IMR-90 (cell line): Measurements from ENCODE around the gene EHBP1. TPM values are rescaled to one million over a fixed set of nuclear protein-coding genes. Genes with fewer than 3 reads are reported as not detected.
A peak's percentile ranks its signal among the peaks of the same experiment; 100 is the strongest.

Experiments
- ATAC-seq: fragments of 200-7000 bp; cut with Tn5 transposase; 2 replicates; pipeline ENCODE4 v1.9.1; 2020; ENCODE audit warnings: low read depth, mild to moderate bottlenecking, moderate library complexity
- BruUV-seq: library from RNA; stranded (reverse); fragments of 400-500 nt; replicated peaks from 2 replicates; lab custom pipeline; 2021; lab: Mats Ljungman, UMichigan
- CTCF ChIA-PET: fragments of 300-600 bp; formaldehyde crosslinking; extraction: SDS; loops from one replicate; lab custom pipeline; 2021; ENCODE audit warnings: antibody characterized with exemption; lab: Yijun Ruan, JAX
- POLR2A ChIA-PET: fragments of 300-600 bp; sonication (Branson Sonifier 250); formaldehyde crosslinking; loops from one replicate; lab custom pipeline; 2022; ENCODE audit warnings: antibody characterized with exemption; ENCODE audit not compliant: unreplicated experiment; lab: Charles Lee
- DNase-seq: peaks from one replicate; pipeline ENCODE4 v3.0.0; 2013
- H2AFZ ChIP-seq: replicated peaks from 2 replicates; pipeline ENCODE3; 2013; ENCODE audit warnings: low read length, mild to moderate bottlenecking; ENCODE audit not compliant: poor library complexity
- H2AK5ac ChIP-seq: 2 replicates; pipeline ENCODE4 v1.6.1; 2013; ENCODE audit warnings: low read depth, low read length, inconsistent platforms
- H2AK9ac ChIP-seq: replicated peaks from 2 replicates; pipeline ENCODE3; 2013; ENCODE audit warnings: mild to moderate bottlenecking, low read depth, low read length, moderate library complexity; ENCODE audit not compliant: poor library complexity
- H2BK120ac ChIP-seq: 2 replicates; pipeline ENCODE4 v1.6.1; 2013; ENCODE audit warnings: low read depth, low read length, inconsistent platforms
- H2BK15ac ChIP-seq: 3 replicates; pipeline ENCODE4 v1.6.1; 2013; ENCODE audit warnings: low read depth, low read length, inconsistent platforms
- H2BK20ac ChIP-seq: 2 replicates; pipeline ENCODE4 v1.6.1; 2013; ENCODE audit warnings: low read depth, mild to moderate bottlenecking, inconsistent platforms, low read length, moderate library complexity
- H2BK5ac ChIP-seq: 2 replicates; pipeline ENCODE4 v1.6.1; 2013; ENCODE audit warnings: mild to moderate bottlenecking, low read depth, low read length, inconsistent platforms; ENCODE audit not compliant: poor library complexity, severe bottlenecking
- H3K14ac ChIP-seq: replicated peaks from 2 replicates; pipeline ENCODE4 v1.6.1; 2013; ENCODE audit warnings: low read depth, low read length, inconsistent platforms
- H3K18ac ChIP-seq: 2 replicates; pipeline ENCODE4 v1.6.1; 2013; ENCODE audit warnings: low read depth, low read length, control low read depth
- H3K23ac ChIP-seq: 2 replicates; pipeline ENCODE4 v1.6.1; 2013; ENCODE audit warnings: low read depth, low read length, inconsistent platforms
- H3K27ac ChIP-seq: 2 replicates; pipeline ENCODE4 v1.5.1; 2013; ENCODE audit warnings: mild to moderate bottlenecking, control low read depth, low read length; ENCODE audit not compliant: insufficient read depth
- H3K27me3 ChIP-seq: 2 replicates; pipeline ENCODE4 v1.6.1; 2013; ENCODE audit warnings: low read length; ENCODE audit not compliant: control insufficient read depth, insufficient read depth
- H3K36me3 ChIP-seq: 2 replicates; pipeline ENCODE4 v1.6.1; 2013; ENCODE audit warnings: low read length, mixed read lengths; ENCODE audit not compliant: control insufficient read depth, insufficient read depth
- H3K4ac ChIP-seq: 2 replicates; pipeline ENCODE4 v1.6.1; 2013; ENCODE audit warnings: low read depth, low read length, inconsistent platforms
- H3K4me1 ChIP-seq: 2 replicates; pipeline ENCODE4 v1.6.1; 2013; ENCODE audit warnings: low read length, mixed read lengths; ENCODE audit not compliant: control insufficient read depth, insufficient read depth
- H3K4me2 ChIP-seq: 2 replicates; pipeline ENCODE4 v1.6.1; 2013; ENCODE audit warnings: low read depth, mild to moderate bottlenecking, control low read depth, low read length, moderate library complexity
- H3K4me3 ChIP-seq: 2 replicates; pipeline ENCODE4 v1.5.1; 2013; ENCODE audit warnings: low read depth, mild to moderate bottlenecking, control low read depth, low read length, moderate library complexity; ENCODE audit not compliant: insufficient read depth
- H3K56ac ChIP-seq: 2 replicates; pipeline ENCODE4 v1.6.1; 2013; ENCODE audit warnings: low read length, inconsistent platforms; ENCODE audit not compliant: insufficient read depth; ENCODE audit errors: extremely low read depth
- H3K79me1 ChIP-seq, 2 experiments: 2 replicates each; pipeline ENCODE4 v1.6.1; 2013; ENCODE audit warnings: low read length in 2 of 2, inconsistent platforms in 1 of 2, low read depth in 1 of 2
- H3K9ac ChIP-seq: 2 replicates; pipeline ENCODE4 v1.6.1; 2013; ENCODE audit warnings: low read depth, low read length, control low read depth
- H3K9me1 ChIP-seq: 2 replicates; pipeline ENCODE4 v1.6.1; 2013; ENCODE audit warnings: low read length, inconsistent platforms; ENCODE audit not compliant: insufficient read depth
- H3K9me3 ChIP-seq: 2 replicates; pipeline ENCODE4 v1.6.1; 2013; ENCODE audit warnings: low read length; ENCODE audit not compliant: control insufficient read depth, insufficient read depth
- H4K20me1 ChIP-seq: 2 replicates; pipeline ENCODE4 v1.6.1; 2013; ENCODE audit warnings: low read length, inconsistent platforms; ENCODE audit not compliant: insufficient read depth
- H4K5ac ChIP-seq: 2 replicates; pipeline ENCODE4 v1.6.1; 2013; ENCODE audit warnings: mild to moderate bottlenecking, low read depth, low read length, control low read depth
- H4K8ac ChIP-seq, 2 experiments: 2 replicates each; pipeline ENCODE4 v1.6.1; 2013; ENCODE audit warnings: low read depth in 2 of 2, low read length in 2 of 2, control low read depth in 1 of 2, inconsistent platforms in 1 of 2
- H4K91ac ChIP-seq: 2 replicates; pipeline ENCODE4 v1.6.1; 2013; ENCODE audit warnings: low read depth, low read length, inconsistent platforms; ENCODE audit not compliant: insufficient read depth
- ELK1 ChIP-seq: fragments of 150-350 bp; IDR thresholded peaks from 2 replicates; pipeline ENCODE4 v1.6.1; 2016; ENCODE audit warnings: low read depth, mild to moderate bottlenecking, low read length, moderate library complexity, borderline replicate concordance
- NFE2L2 ChIP-seq: fragments of 150-350 bp; IDR thresholded peaks from 2 replicates; pipeline ENCODE4 v1.6.1; 2016; ENCODE audit warnings: low read depth, mild to moderate bottlenecking, low read length
- WGBS, 2 experiments: methylation state at CpG; one replicate each; pipeline versions ENCODE4 v1.1.5 to v1.1.7; 2013; ENCODE audit warnings: missing lambda C conversion rate in 2 of 2; ENCODE audit not compliant: insufficient read length in 1 of 2; ENCODE audit errors: extremely low coverage in 2 of 2; 5-methylcytosine and 5-hydroxymethylcytosine counted together
- dilution Hi-C: fragments of 300-500 bp; cut with HindIII; formaldehyde crosslinking; loops from one replicate; pipeline ENCODE4 v1.14.3; 2018; ENCODE audit warnings: low sequenced_read_pairs; ENCODE audit not compliant: unreplicated experiment
- in situ Hi-C: fragments of 300-500 bp; cut with MboI; formaldehyde crosslinking; loops from 3 replicates; pipeline ENCODE4 v1.14.3; 2019; ENCODE audit warnings: low sequenced_read_pairs, inconsistent platforms, mixed read lengths
- intact Hi-C: fragments of 100-400 bp; cut with micrococcal nuclease; formaldehyde crosslinking; loops from 2 replicates; pipeline ENCODE4 v1.10.0; 2022
- polyA plus RNA-seq, 3 experiments: library from polyadenylated mRNA; depleted of rRNA; stranded (reverse); fragments of >200 nt; gene quantifications; 2 replicates each; pipeline ENCODE4 v1.2.3, GENCODE V29; 2012; ENCODE audit warnings: low replicate concordance in 1 of 3
- total RNA-seq: library from RNA; depleted of rRNA; stranded (reverse); fragments of >200 nt; gene quantifications from 2 replicates; pipeline ENCODE4 v1.2.3, GENCODE V29; 2012

The EHBP1 gene
- total and polyA plus RNA-seq, 2 of the 4 experiments (the other 2 are of a cell fraction) = 28.3 to 44.4 TPM

GRCh38 chr2:63000801-63001200 is 295.3 kb downstream of the EHBP1 start:
- no peak overlapping the region for H3K4me3 ChIP-seq
- H3K9me1 ChIP-seq = no peaks in the 10 kb centered on the region
- peak; percentile 43 for DNase-seq
- no peak for TF ChIP-seq NFE2L2
- no peak for TF ChIP-seq ELK1
- H4K91ac ChIP-seq = no peak overlapping the region
- H2BK15ac ChIP-seq = no peak overlapping the region
- WGBS, 2 experiments = no CpG with 5 or more reads among the region's 1 CpG
- H3K79me1 ChIP-seq = no peaks in the 10 kb centered on the region
- no peak overlapping the region for H2AFZ ChIP-seq
- H3K56ac ChIP-seq = no peak overlapping the region
- no peak overlapping the region for H2AK9ac ChIP-seq
- H3K4me1 ChIP-seq = no peaks in the 10 kb centered on the region
- no peak overlapping the region for H3K9ac ChIP-seq
- H3K9me3 ChIP-seq = no peaks in the 10 kb centered on the region
- BruUV-seq = no TSS peak
- H3K27ac ChIP-seq = no peak overlapping the region
- H3K23ac ChIP-seq = no peak overlapping the region
- H2AK5ac ChIP-seq = no peak overlapping the region
- no peak overlapping the region for H3K4me2 ChIP-seq
- H3K36me3 ChIP-seq = peaks cover 2% of the 10 kb centered on the region
- ATAC-seq = no peak
- in situ Hi-C loops = no loop called here
- H2BK20ac ChIP-seq = no peak overlapping the region
- intact Hi-C loops = no loop called here
- dilution Hi-C loops = no loop called here
- no peaks in the 10 kb centered on the region for H4K20me1 ChIP-seq
- ChIA-PET CTCF (no interaction called here), POLR2A (no interaction called here)
- no peaks in the 10 kb centered on the region for H3K27me3 ChIP-seq
- no peak overlapping the region for H3K14ac ChIP-seq
- no peak overlapping the region for H3K4ac ChIP-seq
- no peak overlapping the region for H4K8ac ChIP-seq
- no peak overlapping the region for H4K5ac ChIP-seq
- no peak overlapping the region for H2BK120ac ChIP-seq
- no peak overlapping the region for H3K18ac ChIP-seq
- no peak overlapping the region for H2BK5ac ChIP-seq
